Thyroid gland (tissue), 4 donors: ENCODE data around the gene ADAMTSL4. TPM values are rescaled to one million over a fixed set of nuclear protein-coding genes. Genes with fewer than 3 reads are reported as not detected.
A peak's percentile ranks its signal among the peaks of the same experiment; 100 is the strongest.
"Not testable (repeated sequence)": the region's sequence is repeated elsewhere in the genome, so short reads cannot be mapped to it uniquely, and the experiment has no call there.

Source experiments
- DNase-seq, 2 donors: peaks; one replicate each; pipeline ENCODE4 v3.0.0-alpha.2; 2019
- H3K27ac ChIP-seq, 3 donors: fragments of 200-600 bp; sonication (generic); 1 replicate in 2 of 3; 2 replicates in 1 of 3; pipeline ENCODE4 v1.5.1; 2016 to 2019; ENCODE audit warnings: mild to moderate bottlenecking in 1 of 3, moderate library complexity in 1 of 3
- H3K27me3 ChIP-seq: fragments of 200-600 bp; sonication (generic); one replicate; pipeline ENCODE4 v1.5.1; 2019
- H3K36me3 ChIP-seq, 2 donors: fragments of 200-600 bp; sonication (generic); one replicate each; pipeline ENCODE4 v1.5.1; 2016 to 2019
- H3K4me1 ChIP-seq, 2 donors: fragments of 200-600 bp; sonication (generic); one replicate each; pipeline ENCODE4 v1.5.1; 2017 to 2019
- H3K4me3 ChIP-seq, 3 donors: fragments of 200-600 bp; sonication (generic); replicated peaks in 1 of 3; 1 replicate in 2 of 3; 2 replicates in 1 of 3; pipeline ENCODE4 v1.5.1; 2016; ENCODE audit warnings: mild to moderate bottlenecking in 1 of 3
- H3K9me3 ChIP-seq: fragments of 200-600 bp; sonication (generic); one replicate; pipeline ENCODE4 v1.5.1; 2017
- CTCF ChIP-seq, 6 experiments: fragments of 200-600 bp in 3 of 6; fragments of 450-650 bp in 3 of 6; sonication (generic) in 3 of 6; IDR thresholded peaks; one replicate each; pipeline ENCODE4 v1.5.1; 2016 to 2019; ENCODE audit warnings: antibody characterized with exemption in 6 of 6, mild to moderate bottlenecking in 2 of 6, inconsistent platforms in 1 of 6, moderate library complexity in 1 of 6
- POLR2A ChIP-seq, 2 donors: fragments of 450-650 bp; IDR thresholded peaks; one replicate each; pipeline ENCODE4 v1.6.1; 2017; ENCODE audit warnings: antibody characterized with exemption in 2 of 2, mild to moderate bottlenecking in 2 of 2, moderate library complexity in 1 of 2
- WGBS, 2 donors: methylation state at CpG; one replicate each; pipeline ENCODE4 v1.1.5; 2017; 5-methylcytosine and 5-hydroxymethylcytosine counted together
- intact Hi-C: fragments of 100-400 bp; cut with DNase I; formaldehyde crosslinking; loops from one replicate; pipeline ENCODE4 v1.15.1; 2023
- total RNA-seq, 4 donors: library from RNA; depleted of rRNA; stranded (reverse); fragments of >200 nt; gene quantifications; one replicate each; pipeline ENCODE4 v1.2.3, GENCODE V29; 2016

The ADAMTSL4 gene
- total RNA-seq, 4 donors from 2014 or later, result 2.1 to 15.7 (median 6.9) TPM

GRCh38 chr1:150596976-150597375 is 47.8 kb downstream of the ADAMTSL4 start:
- Histone ChIP-seq H3K27ac (no peak overlapping the region), H3K27me3 (no peaks in the 10 kb centered on the region), H3K36me3 (peaks cover 7 to 10% of the 10 kb centered on the region in 2 donors), H3K4me3 (no peak overlapping the region), H3K4me1 (no peaks in the 10 kb centered on the region), H3K9me3 (no peaks in the 10 kb centered on the region)
- intact Hi-C loops, result no loop called here
- DNase-seq, result no peak
- TF ChIP-seq CTCF (IDR thresholded peaks at IDR 0.05), result no peak
- no peak for TF ChIP-seq POLR2A (IDR thresholded peaks at IDR 0.05)
- 74 to 77% methylated on average over 3 of the region's 3 CpGs for WGBS, 2 donors

GRCh38 chr1:150598346-150598745 is 49.1 kb downstream of the ADAMTSL4 start:
- 87 to 96% methylated on average over 4 of the region's 4 CpGs for WGBS, 2 donors
- H3K27ac ChIP-seq, DNase-seq, intact Hi-C loops, H3K27me3 ChIP-seq, H3K4me1 ChIP-seq, H3K9me3 ChIP-seq, H3K36me3 ChIP-seq, H3K4me3 ChIP-seq: not testable (repeated sequence)

DNA sequence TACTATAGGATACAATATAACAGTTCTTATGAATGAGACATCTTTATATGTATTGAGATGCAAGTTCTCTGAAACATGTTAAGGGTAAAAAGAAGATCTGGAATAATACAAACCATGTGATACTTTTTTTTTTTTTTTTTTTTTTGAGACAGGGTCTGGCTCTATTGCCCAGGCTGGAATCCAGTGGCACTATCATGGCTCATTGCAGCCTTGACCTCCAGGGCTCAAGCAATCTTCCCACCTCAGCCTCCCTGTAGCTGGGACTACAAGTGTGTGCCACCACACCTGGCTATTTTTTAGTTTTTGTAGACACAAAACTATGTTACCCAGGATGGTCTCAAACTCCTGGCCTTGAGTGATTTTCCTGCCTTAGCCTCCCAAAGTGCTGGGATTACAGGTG is 52.3 kb downstream of the ADAMTSL4 start:
- intact Hi-C loops, result no loop called here

DNA sequence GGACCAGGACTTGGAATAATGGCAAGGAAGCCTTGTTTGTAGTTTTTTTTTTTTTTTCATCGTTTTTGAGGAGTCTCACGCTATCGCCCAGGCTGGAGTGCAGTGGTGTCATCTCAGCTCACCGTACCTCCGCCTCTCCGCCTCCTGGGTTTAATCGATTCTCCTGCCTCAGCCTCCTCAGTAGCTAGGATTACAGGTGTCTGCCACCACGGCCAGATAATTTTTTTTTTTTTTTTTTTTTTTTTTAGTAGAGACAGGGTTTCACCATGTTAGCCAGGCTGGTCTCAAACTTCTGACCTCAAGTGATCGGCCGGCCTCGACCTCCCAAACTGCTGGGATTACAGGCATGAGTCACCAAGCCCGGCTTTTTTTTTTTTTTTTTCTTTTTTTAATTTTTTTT is 53.2 kb downstream of the ADAMTSL4 start:
- peaks cover 0 to 13% of the 10 kb centered on the region in 2 donors for H3K4me1 ChIP-seq
- H3K27ac ChIP-seq, intact Hi-C loops, H3K36me3 ChIP-seq, H3K4me3 ChIP-seq, DNase-seq, H3K9me3 ChIP-seq, H3K27me3 ChIP-seq: not testable (repeated sequence)
- WGBS, 2 donors, result 96 to 97% methylated on average over 12 of the region's 12 CpGs

More for the DNA sequence above, 52.3 kb downstream of the ADAMTSL4 start:
- Histone ChIP-seq H3K27ac (no peak overlapping the region), H3K4me3 (no peak overlapping the region), H3K9me3 (no peaks in the 10 kb centered on the region), H3K27me3 (no peaks in the 10 kb centered on the region), H3K36me3 (peaks cover 7 to 10% of the 10 kb centered on the region in 2 donors), H3K4me1 (peaks cover 0 to 13% of the 10 kb centered on the region in 2 donors)
- DNase-seq, result no peak
- TF ChIP-seq POLR2A (IDR thresholded peaks at IDR 0.05), result no peak
- TF ChIP-seq CTCF (IDR thresholded peaks at IDR 0.05), result no peak

DNA sequence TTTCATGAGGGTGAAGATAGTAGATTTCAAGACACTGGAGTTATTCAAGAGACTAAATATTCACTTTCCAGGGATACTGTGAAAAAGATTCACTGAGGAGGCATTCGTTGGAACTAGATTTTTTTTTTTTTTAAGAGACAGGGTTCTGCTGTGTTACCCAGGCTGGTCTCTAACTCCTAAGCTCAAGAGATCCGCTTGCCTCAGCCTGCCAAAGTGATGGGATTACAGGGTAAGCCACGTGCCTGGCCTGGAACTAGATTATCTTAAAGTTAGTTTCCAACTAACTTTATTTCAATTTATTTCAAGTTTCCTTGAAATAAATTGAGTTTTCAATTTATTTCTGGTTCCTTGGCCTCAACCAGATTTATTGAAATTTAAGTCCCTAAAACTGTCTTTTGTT is 54.5 kb downstream of the ADAMTSL4 start:
- H3K36me3 ChIP-seq, result peaks cover 7 to 10% of the 10 kb centered on the region in 2 donors
- TF ChIP-seq CTCF (IDR thresholded peaks at IDR 0.05) (no peak), POLR2A (IDR thresholded peaks at IDR 0.05) (no peak)
- intact Hi-C loops, result no loop called here
- no peak overlapping the region for H3K4me3 ChIP-seq
- no peaks in the 10 kb centered on the region for H3K9me3 ChIP-seq
- H3K27me3 ChIP-seq, result no peaks in the 10 kb centered on the region
- DNase-seq, result no peak
- WGBS, 2 donors, result 79 to 91% methylated on average over 3 of the region's 3 CpGs
- peak overlapping the region in 1 of 3 donors; percentile 74 for H3K27ac ChIP-seq
- peaks cover 0 to 13% of the 10 kb centered on the region in 2 donors for H3K4me1 ChIP-seq

DNA sequence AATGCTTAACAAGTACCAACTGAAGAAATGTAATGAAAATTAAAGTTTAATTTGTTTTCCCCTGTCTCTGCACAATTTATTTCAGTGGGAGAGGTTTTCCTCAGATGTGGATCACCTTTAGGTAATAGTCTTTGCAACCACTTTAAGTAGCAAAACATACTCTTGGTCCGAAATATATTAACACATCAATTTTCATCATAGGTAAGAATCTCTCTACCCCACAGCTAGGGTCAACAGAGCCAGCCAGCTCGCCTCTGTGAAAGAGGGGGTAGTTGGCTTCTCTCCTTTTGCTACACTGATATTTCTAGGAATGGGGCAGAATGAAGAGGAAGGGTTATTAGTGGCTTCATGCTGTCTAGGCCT is 55.0 kb downstream of the ADAMTSL4 start:
- Histone ChIP-seq H3K27me3 (no peaks in the 10 kb centered on the region), H3K27ac (peak overlapping the region; percentile 53 to 74 (median 64)), H3K9me3 (no peaks in the 10 kb centered on the region), H3K4me3 (no peak overlapping the region), H3K4me1 (peaks cover 0 to 13% of the 10 kb centered on the region in 2 donors), H3K36me3 (peaks cover 7 to 10% of the 10 kb centered on the region in 2 donors)
- DNase-seq, result no peak
- intact Hi-C loops, result no loop called here
- WGBS, 2 donors, result 91 to 94% methylated on average over 2 of the region's 2 CpGs
- no peak for TF ChIP-seq POLR2A (IDR thresholded peaks at IDR 0.05)
- TF ChIP-seq CTCF (IDR thresholded peaks at IDR 0.05), result no peak

DNA sequence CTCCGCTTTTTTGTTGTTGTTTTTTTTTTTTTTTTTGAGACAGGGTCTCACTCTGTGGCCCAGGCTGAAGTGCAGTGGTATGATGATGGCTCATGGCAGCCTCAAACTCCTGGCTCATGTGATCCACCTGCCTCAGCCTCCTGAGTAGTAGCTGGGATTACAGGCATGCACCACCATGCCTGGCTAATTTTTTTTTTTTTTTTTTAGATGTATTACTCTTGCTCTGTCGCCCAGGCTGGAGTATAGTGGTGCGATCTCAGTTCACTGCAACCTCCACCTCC is 56.2 kb downstream of the ADAMTSL4 start:
- H3K9me3 ChIP-seq, H3K36me3 ChIP-seq, intact Hi-C loops, H3K27me3 ChIP-seq, H3K4me3 ChIP-seq, DNase-seq: not testable (repeated sequence)
- Histone ChIP-seq H3K27ac (peak overlapping the region in 1 of 3 donors; percentile 74), H3K4me1 (peaks cover 0 to 23% of the 10 kb centered on the region in 2 donors)
- 95 to 99% methylated on average over 3 of the region's 3 CpGs for WGBS, 2 donors
